ENCODE data around the gene GNG7.

The GNG7 gene

GRCh38 chr19:2640563-2641331, 61.7 kb downstream of the GNG7 start:
- no peak for TF ChIP-seq ZFP30 (CRISPR knock-in tag; IDR thresholded peaks at IDR 0.05)
- no peak for TF ChIP-seq OSR1 (CRISPR knock-in tag; IDR thresholded peaks at IDR 0.05)
- TF ChIP-seq ZFP3 (CRISPR knock-in tag; IDR thresholded peaks at IDR 0.05) = no peak
- no peak for TF ChIP-seq BACH2 (CRISPR knock-in tag; IDR thresholded peaks at IDR 0.05; ENCODE audit: borderline replicate concordance)
- TF ChIP-seq PATZ1 (CRISPR knock-in tag; IDR thresholded peaks at IDR 0.05; ENCODE audit: borderline replicate concordance) = no peak
- TF ChIP-seq TCF4 (CRISPR knock-in tag; IDR thresholded peaks at IDR 0.05; ENCODE audit: borderline replicate concordance) = no peak
- TF ChIP-seq ISL1 (CRISPR knock-in tag; IDR thresholded peaks at IDR 0.05) = no peak
- no peak for TF ChIP-seq CSRNP3 (CRISPR knock-in tag; IDR thresholded peaks at IDR 0.05)
- no peak for TF ChIP-seq TSHZ2 (CRISPR knock-in tag; IDR thresholded peaks at IDR 0.05)
- TF ChIP-seq GLIS3 (CRISPR knock-in tag; IDR thresholded peaks at IDR 0.05) = no peak
- no peak for TF ChIP-seq ZC3H10 (CRISPR knock-in tag; IDR thresholded peaks at IDR 0.05)
- TF ChIP-seq CREB5 (CRISPR knock-in tag; IDR thresholded peaks at IDR 0.05; ENCODE audit: low read depth) = no peak
- no peak for TF ChIP-seq CSDC2 (CRISPR knock-in tag; IDR thresholded peaks at IDR 0.05)
- TF ChIP-seq TOX (CRISPR knock-in tag; IDR thresholded peaks at IDR 0.05; ENCODE audit: borderline replicate concordance) = no peak
- no peak for TF ChIP-seq ESRRG (CRISPR knock-in tag; IDR thresholded peaks at IDR 0.05)
- no peak for TF ChIP-seq ARNTL (CRISPR knock-in tag; IDR thresholded peaks at IDR 0.05; ENCODE audit: borderline replicate concordance, low read depth)
- no peak for TF ChIP-seq SNAI2 (CRISPR knock-in tag; IDR thresholded peaks at IDR 0.05)
- ATAC-seq = no peak

GRCh38 chr19:2639999-2640398, 62.5 kb downstream of the GNG7 start:
- TF ChIP-seq CSRNP3 (CRISPR knock-in tag; IDR thresholded peaks at IDR 0.05) (no peak), CREB5 (CRISPR knock-in tag; IDR thresholded peaks at IDR 0.05; ENCODE audit: low read depth) (no peak)
- no peak for ATAC-seq

- ATAC-seq = no peak
- TF ChIP-seq POU6F1 (CRISPR knock-in tag; IDR thresholded peaks at IDR 0.05; ENCODE audit: borderline replicate concordance, low read depth) (no peak), TSHZ2 (CRISPR knock-in tag; IDR thresholded peaks at IDR 0.05) (no peak), CREB5 (CRISPR knock-in tag; IDR thresholded peaks at IDR 0.05; ENCODE audit: low read depth) (no peak), TOX (CRISPR knock-in tag; IDR thresholded peaks at IDR 0.05; ENCODE audit: borderline replicate concordance) (no peak), CSDC2 (CRISPR knock-in tag; IDR thresholded peaks at IDR 0.05) (no peak), TCF4 (CRISPR knock-in tag; IDR thresholded peaks at IDR 0.05; ENCODE audit: borderline replicate concordance) (no peak), ISL1 (CRISPR knock-in tag; IDR thresholded peaks at IDR 0.05) (no peak), OSR1 (CRISPR knock-in tag; IDR thresholded peaks at IDR 0.05) (no peak), ZFP3 (CRISPR knock-in tag; IDR thresholded peaks at IDR 0.05) (no peak), ARNTL (CRISPR knock-in tag; IDR thresholded peaks at IDR 0.05; ENCODE audit: borderline replicate concordance, low read depth) (no peak)
Observed at GRCh38 chr19:2638417-2638940, 64.0 kb downstream of the GNG7 start.
